ENCODE results near the gene PCDHA5. TPM values are rescaled to one million over a fixed set of nuclear protein-coding genes. Genes with fewer than 3 reads are reported as not detected.
A peak's percentile ranks its signal among the peaks of the same experiment; 100 is the strongest.
"Not testable (repeated sequence)": the region's sequence is repeated elsewhere in the genome, so short reads cannot be mapped to it uniquely, and the experiment has no call there.

PCDHA5 gene
- total and polyA plus RNA-seq, 4 donors, result 1.4 to 4.4 (median 3.4) TPM

GRCh38 chr5:140822281-140822629 lies 842 bp downstream of the PCDHA5 start:
- H3K27ac ChIP-seq (ENCODE audit: low read depth, low read length), result no peak overlapping the region
- H3K4me1 ChIP-seq (ENCODE audit: control insufficient read depth, insufficient read depth, low read length), result no peaks in the 10 kb centered on the region
- peaks cover 3% of the 10 kb centered on the region for H3K9me3 ChIP-seq (ENCODE audit: control insufficient read depth, insufficient read depth, low read length)
- H3K4me3 ChIP-seq (ENCODE audit: low read depth, low read length), result no peak overlapping the region
- H3K27me3 ChIP-seq (ENCODE audit: control insufficient read depth, insufficient read depth, low read length), result no peaks in the 10 kb centered on the region
- WGBS (ENCODE audit: insufficient coverage), result 30% methylated on average over 4 of the region's 6 CpGs
- H3K36me3 ChIP-seq (ENCODE audit: control insufficient read depth, insufficient read depth, low read length), result peaks cover 6% of the 10 kb centered on the region
- DNase-seq (ENCODE audit: low read depth in 4 of 6, low spot score in 6 of 6), result no peak

- WGBS (ENCODE audit: insufficient coverage), result 37% methylated on average over 48 of the region's 48 CpGs
- not testable (repeated sequence) for H3K4me3 ChIP-seq (ENCODE audit: low read depth, low read length); DNase-seq (ENCODE audit: low read depth in 4 of 6, low spot score in 6 of 6); H3K36me3 ChIP-seq (ENCODE audit: control insufficient read depth, insufficient read depth, low read length); H3K4me1 ChIP-seq (ENCODE audit: control insufficient read depth, insufficient read depth, low read length); H3K9me3 ChIP-seq (ENCODE audit: control insufficient read depth, insufficient read depth, low read length); H3K27ac ChIP-seq (ENCODE audit: low read depth, low read length); H3K27me3 ChIP-seq (ENCODE audit: control insufficient read depth, insufficient read depth, low read length)
Observed at GRCh38 chr5:140822969-140823368, 1.6 kb downstream of the PCDHA5 start.

- Histone ChIP-seq H3K27ac (ENCODE audit: low read depth, low read length) (no peak overlapping the region), H3K36me3 (ENCODE audit: control insufficient read depth, insufficient read depth, low read length) (peaks cover 6% of the 10 kb centered on the region), H3K9me3 (ENCODE audit: control insufficient read depth, insufficient read depth, low read length) (peaks cover 3% of the 10 kb centered on the region), H3K4me1 (ENCODE audit: control insufficient read depth, insufficient read depth, low read length) (no peaks in the 10 kb centered on the region), H3K27me3 (ENCODE audit: control insufficient read depth, insufficient read depth, low read length) (no peaks in the 10 kb centered on the region), H3K4me3 (ENCODE audit: low read depth, low read length) (no peak overlapping the region)
- 49% methylated on average over 38 of the region's 38 CpGs for WGBS (ENCODE audit: insufficient coverage)
- DNase-seq (ENCODE audit: low read depth in 4 of 6, low spot score in 6 of 6), result no peak
Observed at GRCh38 chr5:140823475-140823874, 2.1 kb downstream of the PCDHA5 start.

- DNase-seq (ENCODE audit: low read depth in 4 of 6, low spot score in 6 of 6), result peak in 2 of 6 donors; percentile 31 to 68
- 13% methylated on average over 16 of the region's 27 CpGs for WGBS (ENCODE audit: insufficient coverage)
- peaks cover 13% of the 10 kb centered on the region for H3K36me3 ChIP-seq (ENCODE audit: control insufficient read depth, insufficient read depth, low read length)
- H3K9me3 ChIP-seq (ENCODE audit: control insufficient read depth, insufficient read depth, low read length), result peaks cover 12% of the 10 kb centered on the region
- no peak within 1 kb of the TSS for H3K27ac ChIP-seq (ENCODE audit: low read depth, low read length)
- peak within 1 kb of the TSS; percentile 9 for H3K4me3 ChIP-seq (ENCODE audit: low read depth, low read length)
- H3K27me3 ChIP-seq (ENCODE audit: control insufficient read depth, insufficient read depth, low read length), result no peaks in the 10 kb centered on the region
- H3K4me1 ChIP-seq (ENCODE audit: control insufficient read depth, insufficient read depth, low read length), result no peaks in the 10 kb centered on the region
Observed at GRCh38 chr5:140827704-140828361, 6.4 kb downstream of the PCDHA5 start, which contains the start of gene PCDHA6. Gene PCDHA6, plus strand, starts transcription at chr5:140827960. Its CDS starts 132 bp downstream, at chr5:140828092.

GRCh38 chr5:140828362-140828737 lies 6.9 kb downstream of the PCDHA5 start:
- Histone ChIP-seq H3K36me3 (ENCODE audit: control insufficient read depth, insufficient read depth, low read length) (peaks cover 12% of the 10 kb centered on the region), H3K4me1 (ENCODE audit: control insufficient read depth, insufficient read depth, low read length) (no peaks in the 10 kb centered on the region), H3K27ac (ENCODE audit: low read depth, low read length) (no peak overlapping the region), H3K9me3 (ENCODE audit: control insufficient read depth, insufficient read depth, low read length) (peaks cover 14% of the 10 kb centered on the region), H3K4me3 (ENCODE audit: low read depth, low read length) (peak overlapping the region; percentile 9), H3K27me3 (ENCODE audit: control insufficient read depth, insufficient read depth, low read length) (no peaks in the 10 kb centered on the region)
- WGBS (ENCODE audit: insufficient coverage), result 11% methylated on average over 11 of the region's 18 CpGs
- peak in 1 of 6 donors; percentile 28 for DNase-seq (ENCODE audit: low read depth in 4 of 6, low spot score in 6 of 6)

- DNase-seq (ENCODE audit: low read depth in 4 of 6, low spot score in 6 of 6); H3K27ac ChIP-seq (ENCODE audit: low read depth, low read length); H3K4me1 ChIP-seq (ENCODE audit: control insufficient read depth, insufficient read depth, low read length); H3K36me3 ChIP-seq (ENCODE audit: control insufficient read depth, insufficient read depth, low read length); H3K27me3 ChIP-seq (ENCODE audit: control insufficient read depth, insufficient read depth, low read length); H3K4me3 ChIP-seq (ENCODE audit: low read depth, low read length): not testable (repeated sequence)
- 32% methylated on average over 100 of the region's 106 CpGs for WGBS (ENCODE audit: insufficient coverage)
- peaks cover 13% of the 10 kb centered on the region for H3K9me3 ChIP-seq (ENCODE audit: control insufficient read depth, insufficient read depth, low read length)
Observed at GRCh38 chr5:140829511-140830501, 8.4 kb downstream of the PCDHA5 start.

GRCh38 chr5:140833993-140834392 lies 12.6 kb downstream of the PCDHA5 start, which contains the start of gene PCDHA7:
Gene PCDHA7, plus strand, starts transcription at chr5:140834269. Its CDS starts 115 bp downstream, at chr5:140834384.
- peak in 2 of 6 donors; percentile 21 to 67 for DNase-seq (ENCODE audit: low read depth in 4 of 6, low spot score in 6 of 6)
- Histone ChIP-seq H3K27ac (ENCODE audit: low read depth, low read length) (no peak within 1 kb of the TSS), H3K9me3 (ENCODE audit: control insufficient read depth, insufficient read depth, low read length) (peaks cover 16% of the 10 kb centered on the region), H3K4me3 (ENCODE audit: low read depth, low read length) (no peak within 1 kb of the TSS), H3K4me1 (ENCODE audit: control insufficient read depth, insufficient read depth, low read length) (no peaks in the 10 kb centered on the region), H3K36me3 (ENCODE audit: control insufficient read depth, insufficient read depth, low read length) (peaks cover 17% of the 10 kb centered on the region), H3K27me3 (ENCODE audit: control insufficient read depth, insufficient read depth, low read length) (no peaks in the 10 kb centered on the region)
- no CpG with 5 or more reads among the region's 8 CpGs for WGBS (ENCODE audit: insufficient coverage)

- not testable (repeated sequence) for H3K27me3 ChIP-seq (ENCODE audit: control insufficient read depth, insufficient read depth, low read length); H3K4me3 ChIP-seq (ENCODE audit: low read depth, low read length)
- DNase-seq (ENCODE audit: low read depth in 4 of 6, low spot score in 6 of 6), result peak in 1 of 6 donors; percentile 8
Observed at GRCh38 chr5:140834439-140835008, 13.1 kb downstream of the PCDHA5 start.

GRCh38 chr5:140835622-140836510 lies 14.5 kb downstream of the PCDHA5 start:
- peaks cover 13% of the 10 kb centered on the region for H3K9me3 ChIP-seq (ENCODE audit: control insufficient read depth, insufficient read depth, low read length)
- no peak for DNase-seq (ENCODE audit: low read depth in 4 of 6, low spot score in 6 of 6)
- H3K27me3 ChIP-seq (ENCODE audit: control insufficient read depth, insufficient read depth, low read length), result no peaks in the 10 kb centered on the region
- WGBS (ENCODE audit: insufficient coverage), result 33% methylated on average over 103 of the region's 103 CpGs
- no peak overlapping the region for H3K27ac ChIP-seq (ENCODE audit: low read depth, low read length)
- H3K4me1 ChIP-seq (ENCODE audit: control insufficient read depth, insufficient read depth, low read length), result no peaks in the 10 kb centered on the region
- peaks cover 10% of the 10 kb centered on the region for H3K36me3 ChIP-seq (ENCODE audit: control insufficient read depth, insufficient read depth, low read length)
- H3K4me3 ChIP-seq (ENCODE audit: low read depth, low read length), result no peak overlapping the region

More at GRCh38 chr5:140834439-140835008, 13.1 kb downstream of the PCDHA5 start:
- peaks cover 16% of the 10 kb centered on the region for H3K9me3 ChIP-seq (ENCODE audit: control insufficient read depth, insufficient read depth, low read length)
- not testable (repeated sequence) for H3K27ac ChIP-seq (ENCODE audit: low read depth, low read length); H3K4me1 ChIP-seq (ENCODE audit: control insufficient read depth, insufficient read depth, low read length)
- peaks cover 17% of the 10 kb centered on the region for H3K36me3 ChIP-seq (ENCODE audit: control insufficient read depth, insufficient read depth, low read length)
- 14% methylated on average over 23 of the region's 38 CpGs for WGBS (ENCODE audit: insufficient coverage)
